ENCODE data around the gene C2CD3. TPM values are rescaled to one million over a fixed set of nuclear protein-coding genes. Genes with fewer than 3 reads are reported as not detected.

Gene C2CD3
- total and polyA plus RNA-seq, 9 donors = 14.5 to 25.8 (median 18.5) TPM

DNA sequence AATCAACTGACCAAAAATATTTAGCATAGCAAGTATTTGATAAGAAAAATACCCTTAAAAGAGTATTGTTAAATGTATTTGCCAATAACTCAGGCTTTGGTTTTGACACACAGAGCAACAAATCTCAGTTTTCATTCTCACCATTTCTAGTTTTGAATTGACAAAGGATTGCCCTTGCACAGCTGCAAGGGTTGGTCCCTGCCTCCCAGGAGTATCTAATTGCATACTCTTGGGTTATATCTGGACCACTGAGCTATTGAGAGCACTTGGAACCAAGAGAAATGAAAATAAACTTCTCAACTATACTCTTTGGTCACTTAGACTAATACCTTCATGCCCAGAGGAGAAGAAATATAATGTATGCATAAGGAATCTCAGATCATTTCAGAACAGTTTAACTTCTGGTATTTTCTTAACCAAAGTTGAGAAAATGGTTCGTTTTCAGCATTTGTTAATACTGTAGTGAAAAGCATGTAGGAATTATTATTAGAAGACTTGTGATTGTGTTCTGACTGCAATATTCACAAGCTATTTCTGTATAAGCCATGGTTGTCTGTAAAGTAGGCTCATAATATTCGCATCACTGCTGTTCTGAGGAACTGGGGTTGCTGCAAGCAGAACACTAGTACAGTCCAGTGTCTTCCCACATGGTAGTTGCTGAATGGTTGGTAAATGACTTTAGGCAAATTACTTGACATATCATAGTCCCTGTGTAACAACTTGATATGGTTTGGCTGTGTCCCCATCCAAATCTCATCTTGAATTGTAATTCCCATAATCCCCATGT is 7.9 kb downstream of the C2CD3 start:
- H3K27me3 ChIP-seq (ENCODE audit: control insufficient read depth, insufficient read depth, low read length) = no peaks in the 10 kb centered on the region
- no peak overlapping the region for H3K4me3 ChIP-seq (ENCODE audit: low read length)
- peak overlapping the region; percentile 64 for H3K27ac ChIP-seq (ENCODE audit: low read length)
- 80% methylated on average over 1 of the region's 2 CpGs for WGBS (ENCODE audit: insufficient coverage)
- DNase-seq = peak; percentile 61
- H3K36me3 ChIP-seq (ENCODE audit: control insufficient read depth, insufficient read depth, low read length) = peaks cover 14% of the 10 kb centered on the region
- H3K9me3 ChIP-seq (replicated peaks; ENCODE audit: control insufficient read depth, low read depth, low read length) = no peaks in the 10 kb centered on the region
- H3K4me1 ChIP-seq (ENCODE audit: control insufficient read depth, insufficient read depth, low read length) = no peaks in the 10 kb centered on the region

DNA sequence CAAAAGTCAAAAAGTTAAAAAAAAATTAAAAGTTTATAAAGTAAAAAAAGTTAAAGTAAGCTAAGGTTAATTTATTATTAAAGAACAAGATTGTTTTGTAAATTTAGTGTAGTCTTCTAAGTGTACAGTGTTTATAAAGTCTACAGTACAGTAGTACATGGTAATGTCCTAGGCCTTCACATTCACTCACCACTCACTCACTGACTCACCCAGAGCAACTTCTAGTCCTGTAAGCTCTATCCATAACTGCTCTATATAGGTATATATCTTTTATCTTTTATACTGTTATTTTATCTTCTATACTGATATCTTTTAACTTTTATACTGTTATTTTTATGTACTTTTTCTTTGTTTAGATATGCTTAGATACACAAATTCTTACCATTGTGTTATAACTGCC is 11.2 kb downstream of the C2CD3 start:
- Histone ChIP-seq H3K27ac (ENCODE audit: low read length) (no peak overlapping the region), H3K9me3 (replicated peaks; ENCODE audit: control insufficient read depth, low read depth, low read length) (no peaks in the 10 kb centered on the region), H3K27me3 (ENCODE audit: control insufficient read depth, insufficient read depth, low read length) (no peaks in the 10 kb centered on the region), H3K36me3 (ENCODE audit: control insufficient read depth, insufficient read depth, low read length) (peaks cover 9% of the 10 kb centered on the region), H3K4me1 (ENCODE audit: control insufficient read depth, insufficient read depth, low read length) (no peaks in the 10 kb centered on the region), H3K4me3 (ENCODE audit: low read length) (no peak overlapping the region)
- no peak for DNase-seq

DNA sequence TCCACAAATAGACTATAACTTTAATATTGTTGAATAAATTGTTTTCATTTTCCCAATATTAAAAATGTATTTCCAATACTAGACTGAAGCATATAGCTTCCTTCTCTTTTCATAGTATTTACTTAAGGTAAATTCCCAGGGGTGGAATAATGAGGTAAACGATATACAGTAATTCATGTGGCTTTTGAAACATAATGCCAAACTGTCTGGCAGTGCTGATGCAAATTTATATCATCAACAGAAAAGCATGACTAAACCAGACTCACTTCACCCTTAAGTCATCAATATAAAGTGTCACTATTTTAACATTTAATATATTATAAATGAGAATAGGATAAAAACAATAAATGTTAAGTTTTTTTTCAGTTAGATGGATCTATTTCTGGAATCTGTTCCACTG is 13.6 kb downstream of the C2CD3 start:
- H3K36me3 ChIP-seq (ENCODE audit: control insufficient read depth, insufficient read depth, low read length) = peaks cover 4% of the 10 kb centered on the region
- H3K27ac ChIP-seq (ENCODE audit: low read length) = no peak overlapping the region
- peaks cover 3% of the 10 kb centered on the region for H3K9me3 ChIP-seq (replicated peaks; ENCODE audit: control insufficient read depth, low read depth, low read length)
- no CpG with 5 or more reads among the region's 1 CpG for WGBS (ENCODE audit: insufficient coverage)
- H3K4me1 ChIP-seq (ENCODE audit: control insufficient read depth, insufficient read depth, low read length) = no peaks in the 10 kb centered on the region
- no peaks in the 10 kb centered on the region for H3K27me3 ChIP-seq (ENCODE audit: control insufficient read depth, insufficient read depth, low read length)
- H3K4me3 ChIP-seq (ENCODE audit: low read length) = no peak overlapping the region
- DNase-seq = no peak

DNA sequence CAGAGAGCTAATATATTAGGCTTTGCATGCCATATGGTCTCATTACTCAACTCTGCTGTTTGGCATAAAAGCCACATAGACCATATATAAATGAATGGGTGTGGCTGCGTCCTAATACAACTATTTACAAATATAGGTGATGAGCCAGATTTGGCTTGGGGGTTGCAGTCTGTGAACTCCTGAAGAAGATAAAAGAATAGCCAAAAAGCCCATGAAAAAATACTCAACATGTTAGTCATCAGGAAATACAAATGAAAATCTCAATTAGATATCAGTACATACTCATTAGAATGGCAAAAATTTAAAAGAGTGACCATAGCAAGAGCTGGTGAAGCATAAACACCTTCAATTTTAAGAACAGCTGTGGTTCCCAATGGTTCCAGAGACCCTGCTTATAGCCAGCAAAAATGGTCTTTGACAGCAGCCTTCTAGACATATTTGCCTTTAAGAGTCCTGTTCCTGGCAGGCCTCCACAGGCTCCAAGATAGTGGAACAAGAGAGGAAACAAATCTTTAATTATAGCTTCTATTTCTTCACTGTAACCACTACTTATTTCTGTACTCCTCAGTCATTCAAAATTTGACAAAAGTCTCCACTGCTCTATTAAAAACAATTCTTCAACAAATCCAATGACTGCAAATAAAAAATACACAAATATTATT is 16.1 kb downstream of the C2CD3 start:
- DNase-seq = peak; percentile 44
- H3K4me3 ChIP-seq (ENCODE audit: low read length) = no peak overlapping the region
- peak overlapping the region; percentile 18 for H3K27ac ChIP-seq (ENCODE audit: low read length)
- no CpG with 5 or more reads among the region's 1 CpG for WGBS (ENCODE audit: insufficient coverage)
- peaks cover 4% of the 10 kb centered on the region for H3K36me3 ChIP-seq (ENCODE audit: control insufficient read depth, insufficient read depth, low read length)
- no peaks in the 10 kb centered on the region for H3K4me1 ChIP-seq (ENCODE audit: control insufficient read depth, insufficient read depth, low read length)
- H3K9me3 ChIP-seq (replicated peaks; ENCODE audit: control insufficient read depth, low read depth, low read length) = peaks cover 3% of the 10 kb centered on the region
- H3K27me3 ChIP-seq (ENCODE audit: control insufficient read depth, insufficient read depth, low read length) = no peaks in the 10 kb centered on the region

DNA sequence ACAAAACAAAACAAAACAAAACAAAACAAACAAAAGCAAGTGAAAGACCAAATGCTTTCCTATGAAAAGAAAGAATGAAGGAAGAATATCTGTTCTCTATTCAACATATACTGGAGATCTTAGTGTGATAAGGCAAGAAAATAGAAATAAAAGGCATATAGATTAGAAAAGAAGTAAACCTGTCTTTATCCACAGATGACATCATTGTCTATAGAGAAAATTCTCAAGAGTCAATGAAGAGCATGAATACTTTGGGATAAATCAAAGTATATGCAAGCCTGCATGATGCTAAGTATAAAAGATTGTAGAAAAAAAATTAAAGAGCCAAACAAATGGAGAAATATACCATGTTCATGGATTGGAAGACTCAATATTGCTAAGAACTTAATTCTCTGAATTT is 17.6 kb downstream of the C2CD3 start:
- H3K27me3 ChIP-seq (ENCODE audit: control insufficient read depth, insufficient read depth, low read length) = no peaks in the 10 kb centered on the region
- no peak overlapping the region for H3K27ac ChIP-seq (ENCODE audit: low read length)
- no peaks in the 10 kb centered on the region for H3K4me1 ChIP-seq (ENCODE audit: control insufficient read depth, insufficient read depth, low read length)

DNA sequence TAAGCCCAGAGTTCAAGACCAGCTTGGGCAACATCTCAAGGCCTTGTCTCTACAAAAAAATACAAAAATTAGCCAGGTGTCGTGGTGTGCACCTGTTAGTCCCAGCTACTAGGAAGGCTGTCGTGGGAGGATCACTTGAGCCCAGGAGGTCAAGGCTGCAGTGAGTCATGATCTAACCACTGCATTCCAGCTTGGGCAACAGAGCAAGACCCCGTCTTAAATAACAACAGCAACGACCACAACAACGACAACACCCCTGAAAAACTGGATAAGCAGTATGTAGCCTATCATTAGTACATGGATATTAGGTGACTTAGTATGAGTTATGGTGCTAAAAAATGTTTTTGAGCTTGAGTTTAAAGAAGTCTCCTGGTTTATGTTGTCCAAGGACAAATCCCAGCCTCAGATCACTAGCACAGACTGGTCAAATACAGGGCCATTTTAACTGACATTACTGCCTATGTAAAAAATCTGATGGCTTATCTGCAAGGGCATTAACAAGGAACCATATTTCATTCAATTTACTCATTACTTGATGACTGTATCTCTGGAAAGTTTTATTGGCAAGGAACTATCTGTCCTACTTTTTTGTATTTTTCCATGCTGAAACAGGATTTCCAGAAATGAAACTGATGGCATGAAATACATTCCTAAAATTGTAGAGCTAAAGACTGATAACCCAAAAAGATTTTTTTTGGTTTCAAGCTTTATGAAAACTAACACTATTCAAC is 23.4 kb downstream of the C2CD3 start:
- H3K27me3 ChIP-seq (ENCODE audit: control insufficient read depth, insufficient read depth, low read length) = no peaks in the 10 kb centered on the region
- DNase-seq = no peak
- H3K4me3 ChIP-seq (ENCODE audit: low read length) = no peak overlapping the region
- 100% methylated on average over 2 of the region's 5 CpGs for WGBS (ENCODE audit: insufficient coverage)
- H3K9me3 ChIP-seq (replicated peaks; ENCODE audit: control insufficient read depth, low read depth, low read length) = no peaks in the 10 kb centered on the region
- no peaks in the 10 kb centered on the region for H3K4me1 ChIP-seq (ENCODE audit: control insufficient read depth, insufficient read depth, low read length)
- no peak overlapping the region for H3K27ac ChIP-seq (ENCODE audit: low read length)
- H3K36me3 ChIP-seq (ENCODE audit: control insufficient read depth, insufficient read depth, low read length) = no peaks in the 10 kb centered on the region

More for the DNA sequence above, 17.6 kb downstream of the C2CD3 start:
- Histone ChIP-seq H3K9me3 (replicated peaks; ENCODE audit: control insufficient read depth, low read depth, low read length) (peaks cover 3% of the 10 kb centered on the region), H3K4me3 (ENCODE audit: low read length) (no peak overlapping the region), H3K36me3 (ENCODE audit: control insufficient read depth, insufficient read depth, low read length) (peaks cover 4% of the 10 kb centered on the region)
- DNase-seq = no peak

GRCh38 chr11:74144592-74144991 is 26.2 kb downstream of the C2CD3 start:
- no peaks in the 10 kb centered on the region for H3K27me3 ChIP-seq (ENCODE audit: control insufficient read depth, insufficient read depth, low read length)
- 80% methylated on average over 1 of the region's 4 CpGs for WGBS (ENCODE audit: insufficient coverage)

GRCh38 chr11:74142624-74143023 is 28.2 kb downstream of the C2CD3 start:
- Histone ChIP-seq H3K9me3 (replicated peaks; ENCODE audit: control insufficient read depth, low read depth, low read length) (no peaks in the 10 kb centered on the region), H3K4me1 (ENCODE audit: control insufficient read depth, insufficient read depth, low read length) (peaks cover 11% of the 10 kb centered on the region), H3K36me3 (ENCODE audit: control insufficient read depth, insufficient read depth, low read length) (peaks cover 2% of the 10 kb centered on the region), H3K27ac (ENCODE audit: low read length) (no peak overlapping the region), H3K4me3 (ENCODE audit: low read length) (no peak overlapping the region), H3K27me3 (ENCODE audit: control insufficient read depth, insufficient read depth, low read length) (no peaks in the 10 kb centered on the region)
- WGBS (ENCODE audit: insufficient coverage) = 79% methylated on average over 2 of the region's 3 CpGs
- DNase-seq = no peak

More at GRCh38 chr11:74144592-74144991, 26.2 kb downstream of the C2CD3 start:
- Histone ChIP-seq H3K36me3 (ENCODE audit: control insufficient read depth, insufficient read depth, low read length) (peaks cover under 1% of the 10 kb centered on the region), H3K27ac (ENCODE audit: low read length) (no peak overlapping the region), H3K9me3 (replicated peaks; ENCODE audit: control insufficient read depth, low read depth, low read length) (no peaks in the 10 kb centered on the region), H3K4me1 (ENCODE audit: control insufficient read depth, insufficient read depth, low read length) (peaks cover 4% of the 10 kb centered on the region), H3K4me3 (ENCODE audit: low read length) (no peak overlapping the region)
- DNase-seq = no peak

DNA sequence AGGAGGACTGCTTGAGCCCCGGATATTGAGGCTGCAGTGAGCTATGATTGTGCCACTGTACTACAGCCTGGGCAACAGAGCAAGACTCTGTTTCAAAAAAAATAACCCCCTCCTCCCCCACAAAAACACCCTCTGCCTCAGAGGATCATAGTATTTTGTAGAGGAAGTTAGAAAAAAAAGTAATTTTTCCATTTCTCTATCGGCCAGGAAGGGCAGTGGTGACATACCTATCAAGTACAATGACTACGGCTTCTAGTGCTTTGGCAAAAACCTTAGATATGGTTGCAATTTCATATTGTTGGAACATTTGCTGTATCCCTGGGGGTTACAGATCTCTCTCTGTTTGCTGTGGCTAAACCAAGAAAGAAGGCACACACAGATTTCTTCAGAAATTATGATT is 28.9 kb downstream of the C2CD3 start:
- peaks cover 2% of the 10 kb centered on the region for H3K36me3 ChIP-seq (ENCODE audit: control insufficient read depth, insufficient read depth, low read length)
- DNase-seq = no peak
- no peak overlapping the region for H3K4me3 ChIP-seq (ENCODE audit: low read length)
- WGBS (ENCODE audit: insufficient coverage) = no CpG with 5 or more reads among the region's 3 CpGs
- H3K27ac ChIP-seq (ENCODE audit: low read length) = no peak overlapping the region
- H3K9me3 ChIP-seq (replicated peaks; ENCODE audit: control insufficient read depth, low read depth, low read length) = no peaks in the 10 kb centered on the region
- no peaks in the 10 kb centered on the region for H3K27me3 ChIP-seq (ENCODE audit: control insufficient read depth, insufficient read depth, low read length)
- peaks cover 11% of the 10 kb centered on the region for H3K4me1 ChIP-seq (ENCODE audit: control insufficient read depth, insufficient read depth, low read length)

GRCh38 chr11:74141241-74141695 is 29.5 kb downstream of the C2CD3 start:
- Histone ChIP-seq H3K36me3 (ENCODE audit: control insufficient read depth, insufficient read depth, low read length) (peaks cover 5% of the 10 kb centered on the region), H3K4me1 (ENCODE audit: control insufficient read depth, insufficient read depth, low read length) (peaks cover 11% of the 10 kb centered on the region), H3K4me3 (ENCODE audit: low read length) (no peak overlapping the region), H3K27ac (ENCODE audit: low read length) (no peak overlapping the region), H3K9me3 (replicated peaks; ENCODE audit: control insufficient read depth, low read depth, low read length) (no peaks in the 10 kb centered on the region), H3K27me3 (ENCODE audit: control insufficient read depth, insufficient read depth, low read length) (no peaks in the 10 kb centered on the region)
- no peak for DNase-seq
- WGBS (ENCODE audit: insufficient coverage) = 80% methylated on average over 1 of the region's 2 CpGs

Measured in muscle of leg (tissue), 11 donors.